Measurements from ENCODE around the gene EFCAB14. TPM values are rescaled to one million over a fixed set of nuclear protein-coding genes. Genes with fewer than 3 reads are reported as not detected.

The EFCAB14 gene
- polyA plus RNA-seq, 3 donors = 31.4 to 75.5 (median 49.8) TPM

DNA sequence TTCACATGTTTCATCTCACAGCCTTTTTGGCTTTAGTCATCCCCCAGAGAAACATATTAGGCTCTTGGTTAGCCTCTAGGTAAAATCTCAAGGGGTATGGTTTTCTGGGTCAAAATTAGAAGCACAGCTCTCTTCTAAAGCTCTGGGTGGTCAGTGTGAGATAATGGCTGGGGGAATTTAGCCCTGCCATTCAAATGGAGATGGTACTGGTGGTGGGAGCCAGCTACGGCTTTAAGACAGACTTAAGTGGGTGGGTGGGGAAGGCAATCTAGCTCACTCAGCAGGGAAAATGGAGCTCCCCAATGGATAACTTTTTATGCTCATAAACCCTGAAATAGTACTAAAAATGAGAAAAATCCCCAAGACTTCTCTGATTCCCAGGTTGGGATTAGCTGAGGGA, 41.6 kb downstream of the EFCAB14 start:
- H3K4me3 ChIP-seq (replicated peaks in 1 of 3; ENCODE audit: low read depth in 2 of 3, low read length in 3 of 3) = no peak overlapping the region
- no peak overlapping the region for H3K4me2 ChIP-seq (replicated peaks; ENCODE audit: extremely low read depth, low read length, poor library complexity, severe bottlenecking)
- H2AFZ ChIP-seq (ENCODE audit: insufficient read depth, low read depth, low read length, poor library complexity, severe bottlenecking) = no peak overlapping the region
- H4K20me1 ChIP-seq (ENCODE audit: insufficient read depth, low read length) = no peaks in the 10 kb centered on the region
- no peaks in the 10 kb centered on the region for H3K9me3 Mint-ChIP-seq
- no peaks in the 10 kb centered on the region for H3K9me3 ChIP-seq (replicated peaks in 1 of 2; ENCODE audit: control insufficient read depth in 1 of 2, insufficient read depth in 1 of 2, low read length in 2 of 2)
- no peaks in the 10 kb centered on the region for H3K4me1 Mint-ChIP-seq
- H3K4me3 Mint-ChIP-seq = no peak overlapping the region
- H3K27me3 ChIP-seq (ENCODE audit: control insufficient read depth in 2 of 2, insufficient read depth in 2 of 2, low read length in 2 of 2) = no peaks in the 10 kb centered on the region
- no peak overlapping the region for H3K9ac ChIP-seq (ENCODE audit: insufficient read depth, low read length, poor library complexity, severe bottlenecking)
- no peak for DNase-seq
- peaks cover 88 to 95% of the 10 kb centered on the region in 2 donors for H3K36me3 Mint-ChIP-seq
- H3K27ac Mint-ChIP-seq = peak overlapping the region in 1 of 7 donors; percentile 32
- H3K79me2 ChIP-seq (ENCODE audit: insufficient read depth, low read length) = no peaks in the 10 kb centered on the region
- H3K4me1 ChIP-seq (ENCODE audit: control insufficient read depth in 1 of 2, insufficient read depth in 2 of 2, low read length in 2 of 2) = no peaks in the 10 kb centered on the region
- no CpG with 5 or more reads among the region's 1 CpG for WGBS (ENCODE audit: insufficient coverage)
- intact Hi-C loops (cut with micrococcal nuclease) = no loop called here
- TF ChIP-seq, protein P1, sequence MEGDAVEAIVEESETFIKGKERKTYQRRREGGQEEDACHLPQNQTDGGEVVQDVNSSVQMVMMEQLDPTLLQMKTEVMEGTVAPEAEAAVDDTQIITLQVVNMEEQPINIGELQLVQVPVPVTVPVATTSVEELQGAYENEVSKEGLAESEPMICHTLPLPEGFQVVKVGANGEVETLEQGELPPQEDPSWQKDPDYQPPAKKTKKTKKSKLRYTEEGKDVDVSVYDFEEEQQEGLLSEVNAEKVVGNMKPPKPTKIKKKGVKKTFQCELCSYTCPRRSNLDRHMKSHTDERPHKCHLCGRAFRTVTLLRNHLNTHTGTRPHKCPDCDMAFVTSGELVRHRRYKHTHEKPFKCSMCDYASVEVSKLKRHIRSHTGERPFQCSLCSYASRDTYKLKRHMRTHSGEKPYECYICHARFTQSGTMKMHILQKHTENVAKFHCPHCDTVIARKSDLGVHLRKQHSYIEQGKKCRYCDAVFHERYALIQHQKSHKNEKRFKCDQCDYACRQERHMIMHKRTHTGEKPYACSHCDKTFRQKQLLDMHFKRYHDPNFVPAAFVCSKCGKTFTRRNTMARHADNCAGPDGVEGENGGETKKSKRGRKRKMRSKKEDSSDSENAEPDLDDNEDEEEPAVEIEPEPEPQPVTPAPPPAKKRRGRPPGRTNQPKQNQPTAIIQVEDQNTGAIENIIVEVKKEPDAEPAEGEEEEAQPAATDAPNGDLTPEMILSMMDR (IDR thresholded peaks at IDR 0.05) = no peak
- no peak overlapping the region for H3K27ac ChIP-seq (ENCODE audit: low read depth in 1 of 2, low read length in 2 of 2)
- H3K36me3 ChIP-seq (replicated peaks in 1 of 2; ENCODE audit: control insufficient read depth in 1 of 2, insufficient read depth in 2 of 2, low read length in 2 of 2) = peaks cover 74 to 97% of the 10 kb centered on the region in 2 donors
- no peaks in the 10 kb centered on the region for H3K27me3 Mint-ChIP-seq (ENCODE audit: low read depth in 3 of 3)

GRCh38 chr1:46676531-46676930, 42.4 kb downstream of the EFCAB14 start:
- WGBS (ENCODE audit: insufficient coverage) = no CpG with 5 or more reads among the region's 1 CpG
- no peaks in the 10 kb centered on the region for H3K4me1 Mint-ChIP-seq
- no peak overlapping the region for H3K4me2 ChIP-seq (replicated peaks; ENCODE audit: extremely low read depth, low read length, poor library complexity, severe bottlenecking)
- H3K36me3 ChIP-seq (replicated peaks in 1 of 2; ENCODE audit: control insufficient read depth in 1 of 2, insufficient read depth in 2 of 2, low read length in 2 of 2) = peaks cover 66 to 88% of the 10 kb centered on the region in 2 donors
- H3K27ac ChIP-seq (ENCODE audit: low read depth in 1 of 2, low read length in 2 of 2) = no peak overlapping the region
- peaks cover 80 to 90% of the 10 kb centered on the region in 2 donors for H3K36me3 Mint-ChIP-seq
- H2AFZ ChIP-seq (ENCODE audit: insufficient read depth, low read depth, low read length, poor library complexity, severe bottlenecking) = no peak overlapping the region
- H3K4me1 ChIP-seq (ENCODE audit: control insufficient read depth in 1 of 2, insufficient read depth in 2 of 2, low read length in 2 of 2) = no peaks in the 10 kb centered on the region
- H3K9me3 Mint-ChIP-seq = no peaks in the 10 kb centered on the region
- H3K27me3 ChIP-seq (ENCODE audit: control insufficient read depth in 2 of 2, insufficient read depth in 2 of 2, low read length in 2 of 2) = no peaks in the 10 kb centered on the region
- no peaks in the 10 kb centered on the region for H4K20me1 ChIP-seq (ENCODE audit: insufficient read depth, low read length)
- TF ChIP-seq, protein P1 (IDR thresholded peaks at IDR 0.05) = no peak
- DNase-seq = no peak
- H3K9ac ChIP-seq (ENCODE audit: insufficient read depth, low read length, poor library complexity, severe bottlenecking) = no peak overlapping the region
- no peaks in the 10 kb centered on the region for H3K27me3 Mint-ChIP-seq (ENCODE audit: low read depth in 3 of 3)
- H3K79me2 ChIP-seq (ENCODE audit: insufficient read depth, low read length) = no peaks in the 10 kb centered on the region
- peak overlapping the region in 2 of 7 donors; percentile 10 to 41 for H3K27ac Mint-ChIP-seq
- H3K4me3 ChIP-seq (replicated peaks in 1 of 3; ENCODE audit: low read depth in 2 of 3, low read length in 3 of 3) = no peak overlapping the region
- H3K9me3 ChIP-seq (replicated peaks in 1 of 2; ENCODE audit: control insufficient read depth in 1 of 2, insufficient read depth in 1 of 2, low read length in 2 of 2) = no peaks in the 10 kb centered on the region
- intact Hi-C loops (cut with micrococcal nuclease) = no loop called here
- no peak overlapping the region for H3K4me3 Mint-ChIP-seq
